Endothelial cell of umbilical vein (primary cell): ENCODE data around the gene CYCS. TPM values are rescaled to one million over a fixed set of nuclear protein-coding genes. Genes with fewer than 3 reads are reported as not detected.

Experiments used
- BruUV-seq: library from RNA; stranded (reverse); fragments of 400-500 nt; replicated peaks from 2 replicates; lab custom pipeline; 2021; lab: Mats Ljungman, UMichigan
- CTCF ChIA-PET: fragments of 300-600, 350-600 bp; sonication (Branson Sonifier 250); formaldehyde crosslinking; loops from one replicate; lab custom pipeline; 2021; ENCODE audit warnings: antibody characterized with exemption, inconsistent platforms; lab: Charles Lee
- POLR2A ChIA-PET: fragments of 300-600, 350-600 bp; sonication (Branson Sonifier 250); formaldehyde crosslinking; loops from one replicate; lab custom pipeline; 2021; ENCODE audit warnings: antibody characterized with exemption, inconsistent platforms; lab: Charles Lee
- DNase-seq: peaks from one replicate; pipeline ENCODE4 v3.0.0-alpha.2; 2011; ENCODE audit warnings: low read depth, low spot score
- FAIRE-seq: peaks from 2 replicates; lab custom pipeline; 2011; peaks lifted over from hg19 to GRCh38; lab: Jason Lieb, UNC
- H2AFZ ChIP-seq: 2 replicates; pipeline ENCODE4 v1.6.0; 2012; ENCODE audit warnings: low read depth, low read length, control low read depth, inconsistent platforms
- H3K27ac ChIP-seq: 2 replicates; pipeline ENCODE4 v1.5.1; 2011; ENCODE audit warnings: low read depth, mild to moderate bottlenecking, control low read depth, low read length, moderate library complexity; ENCODE audit not compliant: insufficient read depth
- H3K27me3 ChIP-seq, 2 experiments: 2 replicates each; pipeline versions ENCODE4 v1.6.0 to v1.6.1; 2011; ENCODE audit warnings: low read length in 2 of 2, mixed read lengths in 1 of 2; ENCODE audit not compliant: control insufficient read depth in 2 of 2, insufficient read depth in 2 of 2
- H3K36me3 ChIP-seq, 2 experiments: 2 replicates in 1 of 2; 3 replicates in 1 of 2; pipeline ENCODE4 v1.5.1; 2011; ENCODE audit warnings: low read length in 2 of 2, mild to moderate bottlenecking in 1 of 2, moderate library complexity in 1 of 2; ENCODE audit not compliant: control insufficient read depth in 2 of 2, insufficient read depth in 2 of 2; ENCODE audit errors: extremely low read depth in 1 of 2
- H3K4me1 ChIP-seq: 3 replicates; pipeline ENCODE4 v1.5.1; 2011; ENCODE audit warnings: mild to moderate bottlenecking, low read length; ENCODE audit not compliant: control insufficient read depth, insufficient read depth; ENCODE audit errors: extremely low read depth
- H3K4me2 ChIP-seq: 2 replicates; pipeline ENCODE4 v1.6.1; 2011; ENCODE audit warnings: low read length, control low read depth, mixed read lengths; ENCODE audit not compliant: insufficient read depth
- H3K4me3 ChIP-seq, 3 experiments: fragments of 200-600 bp in 1 of 3; sonication (generic), shearing (Covaris generic) in 1 of 3; replicated peaks in 1 of 3; 2 replicates each; pipeline ENCODE4 v1.5.1; 2011 to 2016; ENCODE audit warnings: control low read depth in 3 of 3, low read length in 3 of 3, mild to moderate bottlenecking in 2 of 3, inconsistent platforms in 1 of 3, low read depth in 1 of 3, moderate library complexity in 1 of 3; ENCODE audit not compliant: insufficient read depth in 1 of 3
- H3K79me2 ChIP-seq: 2 replicates; pipeline ENCODE4 v1.6.0; 2012; ENCODE audit warnings: low read length, inconsistent platforms; ENCODE audit not compliant: control insufficient read depth, insufficient read depth
- H3K9ac ChIP-seq: replicated peaks from 2 replicates; pipeline ENCODE3; 2011; ENCODE audit warnings: low read length, control low read depth; ENCODE audit not compliant: insufficient read depth; ENCODE audit errors: extremely low read depth
- H3K9me1 ChIP-seq: replicated peaks from 3 replicates; pipeline ENCODE4 v1.6.0; 2011; ENCODE audit warnings: mild to moderate bottlenecking, low read length; ENCODE audit not compliant: control insufficient read depth, insufficient read depth; ENCODE audit errors: extremely low read depth
- H3K9me3 ChIP-seq: replicated peaks from 2 replicates; pipeline ENCODE4 v1.5.1; 2012; ENCODE audit warnings: low read length, inconsistent platforms; ENCODE audit not compliant: control insufficient read depth, insufficient read depth
- H4K20me1 ChIP-seq: replicated peaks from 2 replicates; pipeline ENCODE3; 2011; ENCODE audit warnings: mild to moderate bottlenecking, low read length; ENCODE audit not compliant: control insufficient read depth, insufficient read depth; ENCODE audit errors: extremely low read depth
- CTCF ChIP-seq, 2 donors: IDR thresholded peaks; 1 replicate in 1 of 2; 2 replicates in 1 of 2; pipeline ENCODE4 v1.5.1; 2011; ENCODE audit warnings: low read length in 2 of 2, mild to moderate bottlenecking in 2 of 2, moderate library complexity in 2 of 2, control low read depth in 1 of 2, inconsistent platforms in 1 of 2, low read depth in 1 of 2; ENCODE audit not compliant: insufficient read depth in 1 of 2; ENCODE audit errors: extremely low read depth in 1 of 2
- FOS ChIP-seq: IDR thresholded peaks from 2 replicates; pipeline ENCODE4 v1.6.1; 2011; ENCODE audit warnings: mild to moderate bottlenecking, low read length, moderate library complexity, borderline replicate concordance; ENCODE audit not compliant: insufficient read depth
- GATA2 ChIP-seq: IDR thresholded peaks from 2 replicates; pipeline ENCODE4 v1.7.0; 2011; ENCODE audit warnings: low read depth, mild to moderate bottlenecking, moderate library complexity, mixed read lengths, low read length; ENCODE audit not compliant: insufficient read length, insufficient read depth
- JUN ChIP-seq: IDR thresholded peaks from 2 replicates; pipeline ENCODE4 v1.6.1; 2011; ENCODE audit warnings: borderline replicate concordance, low read depth; ENCODE audit not compliant: insufficient read length, insufficient read depth
- MYC ChIP-seq: IDR thresholded peaks from one replicate; pipeline ENCODE4 v1.6.1; 2011; ENCODE audit warnings: mild to moderate bottlenecking, low read depth, low read length
- POLR2AphosphoS5 ChIP-seq: IDR thresholded peaks from 2 replicates; pipeline ENCODE4 v1.6.1; 2012; ENCODE audit warnings: low read depth, mild to moderate bottlenecking, control low read depth, low read length, moderate library complexity; ENCODE audit not compliant: insufficient read depth
- dilution Hi-C: fragments of 300-500 bp; cut with MboI; formaldehyde crosslinking; loops from one replicate; pipeline ENCODE4 v1.15.0; 2019; ENCODE audit warnings: low sequenced_read_pairs; ENCODE audit not compliant: extremely low pct_ligation_motif_present
- intact Hi-C: fragments of 100-400 bp; cut with micrococcal nuclease; formaldehyde crosslinking; loops from one replicate; pipeline ENCODE4 v1.10.0; 2022
- polyA plus RNA-seq, 4 experiments: library from polyadenylated mRNA; depleted of rRNA in 3 of 4; stranded (reverse) in 3 of 4; unstranded in 1 of 4; fragments of >200 nt; gene quantifications; 2 replicates each; pipeline versions ENCODE4 v1.2.1 to v1.2.3, GENCODE V29; 2011 to 2012; ENCODE audit warnings: missing spikeins in 1 of 4
- total RNA-seq: library from RNA; stranded (reverse); gene quantifications from 2 replicates; pipeline ENCODE4 v1.2.3, GENCODE V29; 2021

Gene CYCS
- total and polyA plus RNA-seq, 2 donors (not counting 3 experiments of a cell fraction or from before 2014, with no cell fraction given) = 21.4 to 134 TPM

- no peak overlapping the region for H3K9ac ChIP-seq
- intact Hi-C loops = loop anchor here (5.0 to 10.0 kb wide), 5 partner anchors 333 to 1516 kb away; partner anchors contain the start of gene GSDME
- H3K27ac ChIP-seq = no peak overlapping the region
- no peak overlapping the region for H3K4me3 ChIP-seq
- H3K9me1 ChIP-seq = no peaks in the 10 kb centered on the region
- H3K9me3 ChIP-seq = no peaks in the 10 kb centered on the region
- no peak overlapping the region for H3K4me2 ChIP-seq
- peaks cover 4% of the 10 kb centered on the region in 2 experiments for H3K27me3 ChIP-seq
- DNase-seq (no peak), FAIRE-seq (no peak)
- ChIA-PET CTCF (interaction anchor here (1.0 to 8.7 kb wide), 3 partner anchors 20 to 278 kb away, joined by 3 to 268 read pairs (median 97); no protein-coding TSS in a partner anchor), POLR2A (interaction anchor here (0.8 kb wide), 1 partner anchor 35 kb away, joined by 3 read pairs; the partner anchor contains the start of gene CYCS)
- H3K36me3 ChIP-seq = no peaks in the 10 kb centered on the region
- dilution Hi-C loops = no loop called here
- no peak overlapping the region for H2AFZ ChIP-seq
- H4K20me1 ChIP-seq = no peaks in the 10 kb centered on the region
- no peak for TF ChIP-seq FOS
- TF ChIP-seq CTCF (IDR thresholded peaks at IDR 0.05; ENCODE audit: extremely low read depth in 1 of 2, insufficient read depth in 1 of 2, low read depth in 1 of 2, low read length in 2 of 2) = no peak
- peaks cover 2% of the 10 kb centered on the region for H3K4me1 ChIP-seq
- no peaks in the 10 kb centered on the region for H3K79me2 ChIP-seq
- BruUV-seq = no TSS peak
Observed at GRCh38 chr7:25090374-25090773, 34.7 kb downstream of the CYCS start.

- H3K4me1 ChIP-seq = no peaks in the 10 kb centered on the region
- dilution Hi-C loops (no loop called here), intact Hi-C loops (no loop called here)
- no peaks in the 10 kb centered on the region for H3K9me1 ChIP-seq
- no peak overlapping the region for H3K27ac ChIP-seq
- no peak for TF ChIP-seq MYC
- no peak for TF ChIP-seq FOS
- no peak for TF ChIP-seq GATA2
- no peak for TF ChIP-seq CTCF (IDR thresholded peaks at IDR 0.05; ENCODE audit: extremely low read depth in 1 of 2, insufficient read depth in 1 of 2, low read depth in 1 of 2, low read length in 2 of 2)
- no peak for TF ChIP-seq JUN
- TF ChIP-seq POLR2AphosphoS5 = no peak
- no peak overlapping the region for H3K4me3 ChIP-seq
- ChIA-PET CTCF (interaction anchor here (8.7 kb wide), 1 partner anchor 276 kb away, joined by 268 read pairs; no protein-coding TSS in a partner anchor), POLR2A (no interaction called here)
- no peaks in the 10 kb centered on the region for H3K9me3 ChIP-seq
- H3K27me3 ChIP-seq = peaks cover 4% of the 10 kb centered on the region in 2 experiments
- DNase-seq (no peak), FAIRE-seq (no peak)
- no peak overlapping the region for H3K4me2 ChIP-seq
- H2AFZ ChIP-seq = no peak overlapping the region
- no TSS peak for BruUV-seq
- no peak overlapping the region for H3K9ac ChIP-seq
- H3K79me2 ChIP-seq = no peaks in the 10 kb centered on the region
- no peaks in the 10 kb centered on the region for H3K36me3 ChIP-seq
- no peaks in the 10 kb centered on the region for H4K20me1 ChIP-seq
Observed at GRCh38 chr7:25087855-25088254, 37.2 kb downstream of the CYCS start.
